WTC11 (cell line): Measurements from ENCODE around the gene GPER1. TPM values are rescaled to one million over a fixed set of nuclear protein-coding genes. Genes with fewer than 3 reads are reported as not detected.

Source experiments
- ATAC-seq: fragments of 200-7000 bp; cut with Tn5 transposase; 2 replicates; pipeline ENCODE4 v1.10.0; 2021; ENCODE audit warnings: mild to moderate bottlenecking, moderate library complexity
- CTCF ChIA-PET: fragments of 300-600 bp; sonication (Branson Sonifier 250); formaldehyde crosslinking; loops from one replicate; lab custom pipeline; 2021; ENCODE audit warnings: antibody characterized with exemption; lab: Charles Lee
- POLR2A ChIA-PET: fragments of 350-600 bp; sonication (Branson Sonifier 250); formaldehyde crosslinking; loops from one replicate; lab custom pipeline; 2021; ENCODE audit warnings: antibody characterized with exemption; lab: Charles Lee
- DNase-seq: peaks from one replicate; pipeline ENCODE4 v3.0.0; 2021; ENCODE audit warnings: low spot score
- H3K27ac Mint-ChIP-seq: 2 replicates; pipeline ENCODE4 v1.8.0; 2021; ENCODE audit warnings: mixed read lengths
- H3K27me3 Mint-ChIP-seq: 2 replicates; pipeline ENCODE4 v1.8.0; 2021; ENCODE audit warnings: low read depth, mild to moderate bottlenecking, moderate library complexity, mixed read lengths
- H3K36me3 Mint-ChIP-seq: 2 replicates; pipeline ENCODE4 v1.8.0; 2021; ENCODE audit warnings: mixed read lengths
- H3K4me1 Mint-ChIP-seq: 2 replicates; pipeline ENCODE4 v1.8.0; 2022; ENCODE audit warnings: mixed read lengths
- H3K4me3 Mint-ChIP-seq: 2 replicates; pipeline ENCODE4 v1.8.0; 2021; ENCODE audit warnings: mild to moderate bottlenecking, moderate library complexity, mixed read lengths
- H3K9me3 Mint-ChIP-seq: 2 replicates; pipeline ENCODE4 v1.8.0; 2021; ENCODE audit warnings: mixed read lengths
- CREM ChIP-seq: sonication (generic); formaldehyde crosslinking; IDR thresholded peaks from 2 replicates; pipeline ENCODE4 v1.8.1; 2022; ENCODE audit warnings: mild to moderate bottlenecking, missing genetic modification reagents, moderate library complexity
- FOXJ3 ChIP-seq: sonication (generic); formaldehyde crosslinking; IDR thresholded peaks from 2 replicates; pipeline ENCODE4 v1.9.0; 2021; ENCODE audit warnings: missing genetic modification reagents, mild to moderate bottlenecking, borderline replicate concordance
- HMGA2 ChIP-seq: fragments of 250-450 bp; sonication (Bioruptor Pico); IDR thresholded peaks from 2 replicates; pipeline ENCODE4 v1.4.0; 2021; ENCODE audit warnings: mild to moderate bottlenecking, moderate library complexity
- KAT7 ChIP-seq: sonication (generic); formaldehyde crosslinking; IDR thresholded peaks from 2 replicates; pipeline ENCODE4 v1.8.1; 2023; ENCODE audit warnings: missing genetic modification reagents, mild to moderate bottlenecking, borderline replicate concordance
- NFATC4 ChIP-seq: fragments of 250-450 bp; sonication (Bioruptor Pico); IDR thresholded peaks from 2 replicates; pipeline ENCODE4 v1.9.0; 2021; ENCODE audit warnings: mild to moderate bottlenecking
- NFYB ChIP-seq: sonication (generic); formaldehyde crosslinking; conservative IDR thresholded peaks from 2 replicates; pipeline ENCODE4 v1.8.0; 2022; ENCODE audit warnings: low read depth, missing genetic modification reagents
- SOX15 ChIP-seq: fragments of 250-450 bp; sonication (Bioruptor Pico); IDR thresholded peaks from 2 replicates; pipeline ENCODE4 v1.9.0; 2021; ENCODE audit warnings: mild to moderate bottlenecking
- TCF7 ChIP-seq: sonication (generic); formaldehyde crosslinking; IDR thresholded peaks from 2 replicates; pipeline ENCODE4 v1.8.0; 2022; ENCODE audit warnings: mild to moderate bottlenecking, low read depth, missing genetic modification reagents, moderate library complexity
- TEAD4 ChIP-seq: sonication (generic); formaldehyde crosslinking; IDR thresholded peaks from 2 replicates; pipeline ENCODE4 v1.8.0; 2022; ENCODE audit warnings: mild to moderate bottlenecking, missing genetic modification reagents
- TP53 ChIP-seq: sonication (generic); formaldehyde crosslinking; IDR thresholded peaks from 2 replicates; pipeline ENCODE4 v1.8.1; 2023; ENCODE audit warnings: mild to moderate bottlenecking, missing genetic modification reagents
- ZNF219 ChIP-seq: sonication (generic); formaldehyde crosslinking; IDR thresholded peaks from 2 replicates; pipeline ENCODE4 v1.8.0; 2023; ENCODE audit warnings: missing genetic modification reagents, mild to moderate bottlenecking, borderline replicate concordance
- ZNF232 ChIP-seq: sonication (generic); formaldehyde crosslinking; IDR thresholded peaks from 2 replicates; pipeline ENCODE4 v1.8.0; 2022; ENCODE audit warnings: mild to moderate bottlenecking, missing genetic modification reagents
- total RNA-seq: library from RNA; stranded (reverse); gene quantifications from 3 replicates; pipeline ENCODE4 v1.2.3, GENCODE V29; 2021
- TF ChIP-seq, protein P1 (sequence below): sonication (generic); formaldehyde crosslinking; conservative IDR thresholded peaks from 2 replicates; pipeline ENCODE4 v1.8.1; 2023; ENCODE audit warnings: mild to moderate bottlenecking, low read depth, missing genetic modification reagents, moderate library complexity
- TF ChIP-seq, protein P2 (sequence below): sonication (generic); formaldehyde crosslinking; IDR thresholded peaks from 2 replicates; pipeline ENCODE4 v1.8.1; 2022; ENCODE audit warnings: low read depth, mild to moderate bottlenecking, moderate library complexity, missing genetic modification reagents, borderline replicate concordance
- TF ChIP-seq, protein P3 (sequence below): sonication (generic); formaldehyde crosslinking; IDR thresholded peaks from 2 replicates; pipeline ENCODE4 v1.8.1; 2022; ENCODE audit warnings: low read depth, missing genetic modification reagents, borderline replicate concordance
- TF ChIP-seq, protein P4 (sequence below): fragments of 200-600 bp; IDR thresholded peaks from 2 replicates; pipeline ENCODE4 v1.8.0; 2022; ENCODE audit warnings: antibody characterized with exemption
- TF ChIP-seq, protein P5 (sequence below): sonication (generic); formaldehyde crosslinking; IDR thresholded peaks from 2 replicates; pipeline ENCODE4 v1.8.1; 2023; ENCODE audit warnings: mild to moderate bottlenecking, missing genetic modification reagents, borderline replicate concordance
- TF ChIP-seq, protein P6 (sequence below): fragments of 250-450 bp; sonication (Bioruptor Pico); IDR thresholded peaks from 2 replicates; pipeline ENCODE4 v1.9.0; 2021; ENCODE audit warnings: mild to moderate bottlenecking, borderline replicate concordance
- TF ChIP-seq, protein P7 (sequence below): sonication (generic); formaldehyde crosslinking; IDR thresholded peaks from 2 replicates; pipeline ENCODE4 v1.8.0; 2023; ENCODE audit warnings: mild to moderate bottlenecking, missing genetic modification reagents

GPER1 gene
- total RNA-seq, 1 experiment from 2014 or later, result 0.28 TPM

DNA sequence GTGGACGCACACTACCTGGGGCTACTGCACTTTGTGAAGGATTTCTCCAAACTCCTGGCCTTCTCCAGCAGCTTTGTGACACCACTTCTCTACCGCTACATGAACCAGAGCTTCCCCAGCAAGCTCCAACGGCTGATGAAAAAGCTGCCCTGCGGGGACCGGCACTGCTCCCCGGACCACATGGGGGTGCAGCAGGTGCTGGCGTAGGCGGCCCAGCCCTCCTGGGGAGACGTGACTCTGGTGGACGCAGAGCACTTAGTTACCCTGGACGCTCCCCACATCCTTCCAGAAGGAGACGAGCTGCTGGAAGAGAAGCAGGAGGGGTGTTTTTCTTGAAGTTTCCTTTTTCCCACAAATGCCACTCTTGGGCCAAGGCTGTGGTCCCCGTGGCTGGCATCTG is 29.6 kb upstream of the GPER1 start:
- H3K4me1 Mint-ChIP-seq, result peaks cover 18% of the 10 kb centered on the region
- H3K27ac Mint-ChIP-seq, result peak overlapping the region; percentile 49; the same call in 1 of the 2 replicates
- ChIA-PET POLR2A (no interaction called here), CTCF (interaction anchor here (1.1 to 4.3 kb wide), 3 partner anchors 15 to 117 kb away, joined by 3 to 53 read pairs (median 22); partner anchors contain the start of gene GPR146)
- DNase-seq, result no peak
- TF ChIP-seq, protein P1, sequence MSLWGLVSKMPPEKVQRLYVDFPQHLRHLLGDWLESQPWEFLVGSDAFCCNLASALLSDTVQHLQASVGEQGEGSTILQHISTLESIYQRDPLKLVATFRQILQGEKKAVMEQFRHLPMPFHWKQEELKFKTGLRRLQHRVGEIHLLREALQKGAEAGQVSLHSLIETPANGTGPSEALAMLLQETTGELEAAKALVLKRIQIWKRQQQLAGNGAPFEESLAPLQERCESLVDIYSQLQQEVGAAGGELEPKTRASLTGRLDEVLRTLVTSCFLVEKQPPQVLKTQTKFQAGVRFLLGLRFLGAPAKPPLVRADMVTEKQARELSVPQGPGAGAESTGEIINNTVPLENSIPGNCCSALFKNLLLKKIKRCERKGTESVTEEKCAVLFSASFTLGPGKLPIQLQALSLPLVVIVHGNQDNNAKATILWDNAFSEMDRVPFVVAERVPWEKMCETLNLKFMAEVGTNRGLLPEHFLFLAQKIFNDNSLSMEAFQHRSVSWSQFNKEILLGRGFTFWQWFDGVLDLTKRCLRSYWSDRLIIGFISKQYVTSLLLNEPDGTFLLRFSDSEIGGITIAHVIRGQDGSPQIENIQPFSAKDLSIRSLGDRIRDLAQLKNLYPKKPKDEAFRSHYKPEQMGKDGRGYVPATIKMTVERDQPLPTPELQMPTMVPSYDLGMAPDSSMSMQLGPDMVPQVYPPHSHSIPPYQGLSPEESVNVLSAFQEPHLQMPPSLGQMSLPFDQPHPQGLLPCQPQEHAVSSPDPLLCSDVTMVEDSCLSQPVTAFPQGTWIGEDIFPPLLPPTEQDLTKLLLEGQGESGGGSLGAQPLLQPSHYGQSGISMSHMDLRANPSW (CRISPR knock-in tag), result no peak
- TF ChIP-seq KAT7 (no peak), SOX15 (CRISPR knock-in tag) (no peak), NFATC4 (CRISPR knock-in tag) (no peak), ZNF232 (no peak), FOXJ3 (CRISPR knock-in tag) (no peak), ZNF219 (CRISPR knock-in tag) (no peak), TP53 (CRISPR knock-in tag) (no peak), HMGA2 (CRISPR knock-in tag) (no peak), NFYB (CRISPR knock-in tag) (no peak), TCF7 (CRISPR knock-in tag) (no peak), CREM (no peak), TEAD4 (no peak)
- TF ChIP-seq, protein P2, sequence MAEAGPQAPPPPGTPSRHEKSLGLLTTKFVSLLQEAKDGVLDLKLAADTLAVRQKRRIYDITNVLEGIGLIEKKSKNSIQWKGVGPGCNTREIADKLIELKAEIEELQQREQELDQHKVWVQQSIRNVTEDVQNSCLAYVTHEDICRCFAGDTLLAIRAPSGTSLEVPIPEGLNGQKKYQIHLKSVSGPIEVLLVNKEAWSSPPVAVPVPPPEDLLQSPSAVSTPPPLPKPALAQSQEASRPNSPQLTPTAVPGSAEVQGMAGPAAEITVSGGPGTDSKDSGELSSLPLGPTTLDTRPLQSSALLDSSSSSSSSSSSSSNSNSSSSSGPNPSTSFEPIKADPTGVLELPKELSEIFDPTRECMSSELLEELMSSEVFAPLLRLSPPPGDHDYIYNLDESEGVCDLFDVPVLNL (CRISPR knock-in tag), result no peak
- TF ChIP-seq, protein P3, sequence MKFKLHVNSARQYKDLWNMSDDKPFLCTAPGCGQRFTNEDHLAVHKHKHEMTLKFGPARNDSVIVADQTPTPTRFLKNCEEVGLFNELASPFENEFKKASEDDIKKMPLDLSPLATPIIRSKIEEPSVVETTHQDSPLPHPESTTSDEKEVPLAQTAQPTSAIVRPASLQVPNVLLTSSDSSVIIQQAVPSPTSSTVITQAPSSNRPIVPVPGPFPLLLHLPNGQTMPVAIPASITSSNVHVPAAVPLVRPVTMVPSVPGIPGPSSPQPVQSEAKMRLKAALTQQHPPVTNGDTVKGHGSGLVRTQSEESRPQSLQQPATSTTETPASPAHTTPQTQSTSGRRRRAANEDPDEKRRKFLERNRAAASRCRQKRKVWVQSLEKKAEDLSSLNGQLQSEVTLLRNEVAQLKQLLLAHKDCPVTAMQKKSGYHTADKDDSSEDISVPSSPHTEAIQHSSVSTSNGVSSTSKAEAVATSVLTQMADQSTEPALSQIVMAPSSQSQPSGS (CRISPR knock-in tag), result no peak
- TF ChIP-seq, protein P4, sequence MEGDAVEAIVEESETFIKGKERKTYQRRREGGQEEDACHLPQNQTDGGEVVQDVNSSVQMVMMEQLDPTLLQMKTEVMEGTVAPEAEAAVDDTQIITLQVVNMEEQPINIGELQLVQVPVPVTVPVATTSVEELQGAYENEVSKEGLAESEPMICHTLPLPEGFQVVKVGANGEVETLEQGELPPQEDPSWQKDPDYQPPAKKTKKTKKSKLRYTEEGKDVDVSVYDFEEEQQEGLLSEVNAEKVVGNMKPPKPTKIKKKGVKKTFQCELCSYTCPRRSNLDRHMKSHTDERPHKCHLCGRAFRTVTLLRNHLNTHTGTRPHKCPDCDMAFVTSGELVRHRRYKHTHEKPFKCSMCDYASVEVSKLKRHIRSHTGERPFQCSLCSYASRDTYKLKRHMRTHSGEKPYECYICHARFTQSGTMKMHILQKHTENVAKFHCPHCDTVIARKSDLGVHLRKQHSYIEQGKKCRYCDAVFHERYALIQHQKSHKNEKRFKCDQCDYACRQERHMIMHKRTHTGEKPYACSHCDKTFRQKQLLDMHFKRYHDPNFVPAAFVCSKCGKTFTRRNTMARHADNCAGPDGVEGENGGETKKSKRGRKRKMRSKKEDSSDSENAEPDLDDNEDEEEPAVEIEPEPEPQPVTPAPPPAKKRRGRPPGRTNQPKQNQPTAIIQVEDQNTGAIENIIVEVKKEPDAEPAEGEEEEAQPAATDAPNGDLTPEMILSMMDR, result no peak
- TF ChIP-seq, protein P5, sequence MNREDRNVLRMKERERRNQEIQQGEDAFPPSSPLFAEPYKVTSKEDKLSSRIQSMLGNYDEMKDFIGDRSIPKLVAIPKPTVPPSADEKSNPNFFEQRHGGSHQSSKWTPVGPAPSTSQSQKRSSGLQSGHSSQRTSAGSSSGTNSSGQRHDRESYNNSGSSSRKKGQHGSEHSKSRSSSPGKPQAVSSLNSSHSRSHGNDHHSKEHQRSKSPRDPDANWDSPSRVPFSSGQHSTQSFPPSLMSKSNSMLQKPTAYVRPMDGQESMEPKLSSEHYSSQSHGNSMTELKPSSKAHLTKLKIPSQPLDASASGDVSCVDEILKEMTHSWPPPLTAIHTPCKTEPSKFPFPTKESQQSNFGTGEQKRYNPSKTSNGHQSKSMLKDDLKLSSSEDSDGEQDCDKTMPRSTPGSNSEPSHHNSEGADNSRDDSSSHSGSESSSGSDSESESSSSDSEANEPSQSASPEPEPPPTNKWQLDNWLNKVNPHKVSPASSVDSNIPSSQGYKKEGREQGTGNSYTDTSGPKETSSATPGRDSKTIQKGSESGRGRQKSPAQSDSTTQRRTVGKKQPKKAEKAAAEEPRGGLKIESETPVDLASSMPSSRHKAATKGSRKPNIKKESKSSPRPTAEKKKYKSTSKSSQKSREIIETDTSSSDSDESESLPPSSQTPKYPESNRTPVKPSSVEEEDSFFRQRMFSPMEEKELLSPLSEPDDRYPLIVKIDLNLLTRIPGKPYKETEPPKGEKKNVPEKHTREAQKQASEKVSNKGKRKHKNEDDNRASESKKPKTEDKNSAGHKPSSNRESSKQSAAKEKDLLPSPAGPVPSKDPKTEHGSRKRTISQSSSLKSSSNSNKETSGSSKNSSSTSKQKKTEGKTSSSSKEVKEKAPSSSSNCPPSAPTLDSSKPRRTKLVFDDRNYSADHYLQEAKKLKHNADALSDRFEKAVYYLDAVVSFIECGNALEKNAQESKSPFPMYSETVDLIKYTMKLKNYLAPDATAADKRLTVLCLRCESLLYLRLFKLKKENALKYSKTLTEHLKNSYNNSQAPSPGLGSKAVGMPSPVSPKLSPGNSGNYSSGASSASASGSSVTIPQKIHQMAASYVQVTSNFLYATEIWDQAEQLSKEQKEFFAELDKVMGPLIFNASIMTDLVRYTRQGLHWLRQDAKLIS (CRISPR knock-in tag), result no peak
- TF ChIP-seq, protein P6, sequence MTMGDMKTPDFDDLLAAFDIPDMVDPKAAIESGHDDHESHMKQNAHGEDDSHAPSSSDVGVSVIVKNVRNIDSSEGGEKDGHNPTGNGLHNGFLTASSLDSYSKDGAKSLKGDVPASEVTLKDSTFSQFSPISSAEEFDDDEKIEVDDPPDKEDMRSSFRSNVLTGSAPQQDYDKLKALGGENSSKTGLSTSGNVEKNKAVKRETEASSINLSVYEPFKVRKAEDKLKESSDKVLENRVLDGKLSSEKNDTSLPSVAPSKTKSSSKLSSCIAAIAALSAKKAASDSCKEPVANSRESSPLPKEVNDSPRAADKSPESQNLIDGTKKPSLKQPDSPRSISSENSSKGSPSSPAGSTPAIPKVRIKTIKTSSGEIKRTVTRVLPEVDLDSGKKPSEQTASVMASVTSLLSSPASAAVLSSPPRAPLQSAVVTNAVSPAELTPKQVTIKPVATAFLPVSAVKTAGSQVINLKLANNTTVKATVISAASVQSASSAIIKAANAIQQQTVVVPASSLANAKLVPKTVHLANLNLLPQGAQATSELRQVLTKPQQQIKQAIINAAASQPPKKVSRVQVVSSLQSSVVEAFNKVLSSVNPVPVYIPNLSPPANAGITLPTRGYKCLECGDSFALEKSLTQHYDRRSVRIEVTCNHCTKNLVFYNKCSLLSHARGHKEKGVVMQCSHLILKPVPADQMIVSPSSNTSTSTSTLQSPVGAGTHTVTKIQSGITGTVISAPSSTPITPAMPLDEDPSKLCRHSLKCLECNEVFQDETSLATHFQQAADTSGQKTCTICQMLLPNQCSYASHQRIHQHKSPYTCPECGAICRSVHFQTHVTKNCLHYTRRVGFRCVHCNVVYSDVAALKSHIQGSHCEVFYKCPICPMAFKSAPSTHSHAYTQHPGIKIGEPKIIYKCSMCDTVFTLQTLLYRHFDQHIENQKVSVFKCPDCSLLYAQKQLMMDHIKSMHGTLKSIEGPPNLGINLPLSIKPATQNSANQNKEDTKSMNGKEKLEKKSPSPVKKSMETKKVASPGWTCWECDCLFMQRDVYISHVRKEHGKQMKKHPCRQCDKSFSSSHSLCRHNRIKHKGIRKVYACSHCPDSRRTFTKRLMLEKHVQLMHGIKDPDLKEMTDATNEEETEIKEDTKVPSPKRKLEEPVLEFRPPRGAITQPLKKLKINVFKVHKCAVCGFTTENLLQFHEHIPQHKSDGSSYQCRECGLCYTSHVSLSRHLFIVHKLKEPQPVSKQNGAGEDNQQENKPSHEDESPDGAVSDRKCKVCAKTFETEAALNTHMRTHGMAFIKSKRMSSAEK (CRISPR knock-in tag), result no peak
- TF ChIP-seq, protein P7, sequence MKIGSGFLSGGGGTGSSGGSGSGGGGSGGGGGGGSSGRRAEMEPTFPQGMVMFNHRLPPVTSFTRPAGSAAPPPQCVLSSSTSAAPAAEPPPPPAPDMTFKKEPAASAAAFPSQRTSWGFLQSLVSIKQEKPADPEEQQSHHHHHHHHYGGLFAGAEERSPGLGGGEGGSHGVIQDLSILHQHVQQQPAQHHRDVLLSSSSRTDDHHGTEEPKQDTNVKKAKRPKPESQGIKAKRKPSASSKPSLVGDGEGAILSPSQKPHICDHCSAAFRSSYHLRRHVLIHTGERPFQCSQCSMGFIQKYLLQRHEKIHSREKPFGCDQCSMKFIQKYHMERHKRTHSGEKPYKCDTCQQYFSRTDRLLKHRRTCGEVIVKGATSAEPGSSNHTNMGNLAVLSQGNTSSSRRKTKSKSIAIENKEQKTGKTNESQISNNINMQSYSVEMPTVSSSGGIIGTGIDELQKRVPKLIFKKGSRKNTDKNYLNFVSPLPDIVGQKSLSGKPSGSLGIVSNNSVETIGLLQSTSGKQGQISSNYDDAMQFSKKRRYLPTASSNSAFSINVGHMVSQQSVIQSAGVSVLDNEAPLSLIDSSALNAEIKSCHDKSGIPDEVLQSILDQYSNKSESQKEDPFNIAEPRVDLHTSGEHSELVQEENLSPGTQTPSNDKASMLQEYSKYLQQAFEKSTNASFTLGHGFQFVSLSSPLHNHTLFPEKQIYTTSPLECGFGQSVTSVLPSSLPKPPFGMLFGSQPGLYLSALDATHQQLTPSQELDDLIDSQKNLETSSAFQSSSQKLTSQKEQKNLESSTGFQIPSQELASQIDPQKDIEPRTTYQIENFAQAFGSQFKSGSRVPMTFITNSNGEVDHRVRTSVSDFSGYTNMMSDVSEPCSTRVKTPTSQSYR, result no peak
- no peak for ATAC-seq
- H3K4me3 Mint-ChIP-seq, result no peak overlapping the region
- no peaks in the 10 kb centered on the region for H3K27me3 Mint-ChIP-seq
- H3K9me3 Mint-ChIP-seq, result no peaks in the 10 kb centered on the region
- H3K36me3 Mint-ChIP-seq, result no peaks in the 10 kb centered on the region
